Keratinocyte (primary cell): Measurements from ENCODE around the gene NPC2. TPM values are rescaled to one million over a fixed set of nuclear protein-coding genes. Genes with fewer than 3 reads are reported as not detected.

Experiments
- DNase-seq: peaks from one replicate; pipeline ENCODE4 v3.0.0-alpha.2; 2011; ENCODE audit warnings: low read depth, missing footprints, low spot score
- FAIRE-seq: peaks from 2 replicates; lab custom pipeline; 2011; peaks lifted over from hg19 to GRCh38; lab: Jason Lieb, UNC
- H2AFZ ChIP-seq: 2 replicates; pipeline ENCODE4 v1.6.0; 2012; ENCODE audit warnings: low read length, control low read depth, inconsistent platforms; ENCODE audit not compliant: control insufficient read depth
- H3K27ac ChIP-seq: 2 replicates; pipeline ENCODE4 v1.5.1; 2011; ENCODE audit warnings: low read length; ENCODE audit not compliant: control insufficient read depth, insufficient read depth
- H3K27me3 ChIP-seq: 3 replicates; pipeline ENCODE4 v1.6.0; 2011; ENCODE audit warnings: low read length; ENCODE audit not compliant: control insufficient read depth, insufficient read depth; ENCODE audit errors: extremely low read depth
- H3K36me3 ChIP-seq, 2 experiments: 2 replicates in 1 of 2; 3 replicates in 1 of 2; pipeline ENCODE4 v1.5.1; 2011; ENCODE audit warnings: low read length in 2 of 2, mild to moderate bottlenecking in 1 of 2; ENCODE audit not compliant: control insufficient read depth in 2 of 2, insufficient read depth in 2 of 2; ENCODE audit errors: extremely low read depth in 1 of 2
- H3K4me1 ChIP-seq: 3 replicates; pipeline ENCODE4 v1.5.1; 2011; ENCODE audit warnings: low read length; ENCODE audit not compliant: control insufficient read depth, insufficient read depth; ENCODE audit errors: extremely low read depth
- H3K4me2 ChIP-seq: 3 replicates; pipeline ENCODE4 v1.6.0; 2011; ENCODE audit warnings: low read depth, low read length; ENCODE audit not compliant: control insufficient read depth, insufficient read depth; ENCODE audit errors: extremely low read depth
- H3K4me3 ChIP-seq, 3 experiments: fragments of 200-600 bp in 1 of 3; sonication (generic) in 1 of 3; 2 replicates in 2 of 3; 3 replicates in 1 of 3; pipeline ENCODE4 v1.5.1; 2011 to 2016; ENCODE audit warnings: low read length in 3 of 3, mild to moderate bottlenecking in 3 of 3, control low read depth in 2 of 3, inconsistent platforms in 1 of 3, low read depth in 1 of 3, mixed read lengths in 1 of 3, mixed run types in 1 of 3, moderate library complexity in 1 of 3; ENCODE audit not compliant: control insufficient read depth in 2 of 3, insufficient read depth in 2 of 3; ENCODE audit errors: extremely low read depth in 1 of 3
- H3K79me2 ChIP-seq: 2 replicates; pipeline ENCODE4 v1.6.0; 2012; ENCODE audit warnings: low read length; ENCODE audit not compliant: control insufficient read depth, insufficient read depth
- H3K9ac ChIP-seq: 3 replicates; pipeline ENCODE4 v1.6.0; 2011; ENCODE audit warnings: low read length; ENCODE audit not compliant: control insufficient read depth, insufficient read depth; ENCODE audit errors: extremely low read depth
- H3K9me1 ChIP-seq: 3 replicates; pipeline ENCODE4 v1.6.0; 2011; ENCODE audit warnings: low read length; ENCODE audit not compliant: control insufficient read depth, insufficient read depth; ENCODE audit errors: extremely low read depth
- H3K9me3 ChIP-seq: 2 replicates; pipeline ENCODE4 v1.5.1; 2012; ENCODE audit warnings: low read depth, low read length; ENCODE audit not compliant: control insufficient read depth
- H4K20me1 ChIP-seq: 3 replicates; pipeline ENCODE4 v1.6.0; 2011; ENCODE audit warnings: low read length; ENCODE audit not compliant: control insufficient read depth, insufficient read depth; ENCODE audit errors: extremely low read depth
- EZH2 ChIP-seq: IDR thresholded peaks from one replicate; pipeline ENCODE4 v1.6.1; 2012; ENCODE audit warnings: inconsistent platforms, mild to moderate bottlenecking, low read length, moderate library complexity
- dilution Hi-C: fragments of 300-500 bp; cut with MboI; formaldehyde crosslinking; loops from one replicate; pipeline ENCODE4 v1.7.0; 2020; ENCODE audit warnings: low sequenced_read_pairs; ENCODE audit not compliant: extremely low pct_ligation_motif_present
- polyA plus RNA-seq, 5 experiments: library from polyadenylated mRNA; depleted of rRNA in 3 of 5; stranded (reverse) in 3 of 5; stranded (forward) in 1 of 5; unstranded in 1 of 5; fragments of >200 nt; gene quantifications; 1 replicate in 1 of 5; 2 replicates in 3 of 5; 3 replicates in 1 of 5; pipeline versions ENCODE4 v1.2.1 to v1.2.3, GENCODE V29; 2011 to 2012; ENCODE audit warnings: missing spikeins in 2 of 5, low read depth in 1 of 5, low replicate concordance in 1 of 5
- TF ChIP-seq, protein P1 (sequence below), 3 experiments: IDR thresholded peaks in 1 of 3; conservative IDR thresholded peaks in 1 of 3; optimal IDR thresholded peaks in 1 of 3; 2 replicates in 2 of 3; 3 replicates in 1 of 3; pipeline versions ENCODE3 to v1.5.1; 2011; ENCODE audit warnings: low read length in 3 of 3, mild to moderate bottlenecking in 3 of 3, moderate library complexity in 2 of 3, control low read depth in 1 of 3, inconsistent platforms in 1 of 3; ENCODE audit not compliant: insufficient read depth in 2 of 3; ENCODE audit errors: extremely low read depth in 1 of 3

NPC2 gene
- polyA plus RNA-seq, 1 donor (not counting 4 experiments of a cell fraction or from before 2014, with no cell fraction given), result 221 TPM

DNA sequence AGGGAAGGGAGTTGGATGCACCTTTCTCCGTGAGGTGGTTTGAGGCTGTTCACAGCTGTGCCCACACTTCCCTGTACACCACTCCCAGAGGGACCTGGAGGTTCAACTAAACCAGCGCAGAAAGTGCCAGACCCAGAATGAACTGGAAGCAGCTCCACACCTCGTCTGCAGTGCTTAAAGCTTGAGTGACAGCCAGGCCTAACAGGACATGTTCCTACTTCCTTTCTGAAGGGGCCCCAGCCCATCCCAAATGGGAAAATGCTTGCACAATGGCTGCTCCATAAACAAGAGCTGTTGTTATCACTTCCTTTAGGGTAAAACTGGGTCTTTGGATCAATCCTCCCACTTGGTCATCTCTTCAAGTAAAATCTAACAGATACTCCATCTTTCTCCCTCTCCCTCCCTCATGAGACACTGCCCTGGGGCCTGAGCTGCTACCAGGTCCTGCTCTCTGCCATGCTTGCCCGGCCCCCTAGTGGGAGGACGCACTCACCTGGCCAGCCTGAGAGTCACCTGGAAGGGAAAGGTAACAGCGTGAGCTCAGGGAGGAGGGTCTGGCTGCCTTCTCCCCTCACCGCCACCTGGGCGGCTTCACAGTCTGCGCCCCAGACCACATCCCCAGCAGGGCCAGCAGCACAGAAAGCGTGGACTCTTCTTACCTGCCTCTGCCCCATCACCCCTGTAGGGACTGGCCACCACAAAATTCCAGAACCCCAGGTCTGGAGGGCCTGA, 33.9 kb upstream of the NPC2 start:
- no peak overlapping the region for H3K4me2 ChIP-seq
- no peak overlapping the region for H3K4me3 ChIP-seq
- H4K20me1 ChIP-seq, result no peaks in the 10 kb centered on the region
- H3K79me2 ChIP-seq, result no peaks in the 10 kb centered on the region
- no peak for TF ChIP-seq EZH2
- TF ChIP-seq, protein P1, sequence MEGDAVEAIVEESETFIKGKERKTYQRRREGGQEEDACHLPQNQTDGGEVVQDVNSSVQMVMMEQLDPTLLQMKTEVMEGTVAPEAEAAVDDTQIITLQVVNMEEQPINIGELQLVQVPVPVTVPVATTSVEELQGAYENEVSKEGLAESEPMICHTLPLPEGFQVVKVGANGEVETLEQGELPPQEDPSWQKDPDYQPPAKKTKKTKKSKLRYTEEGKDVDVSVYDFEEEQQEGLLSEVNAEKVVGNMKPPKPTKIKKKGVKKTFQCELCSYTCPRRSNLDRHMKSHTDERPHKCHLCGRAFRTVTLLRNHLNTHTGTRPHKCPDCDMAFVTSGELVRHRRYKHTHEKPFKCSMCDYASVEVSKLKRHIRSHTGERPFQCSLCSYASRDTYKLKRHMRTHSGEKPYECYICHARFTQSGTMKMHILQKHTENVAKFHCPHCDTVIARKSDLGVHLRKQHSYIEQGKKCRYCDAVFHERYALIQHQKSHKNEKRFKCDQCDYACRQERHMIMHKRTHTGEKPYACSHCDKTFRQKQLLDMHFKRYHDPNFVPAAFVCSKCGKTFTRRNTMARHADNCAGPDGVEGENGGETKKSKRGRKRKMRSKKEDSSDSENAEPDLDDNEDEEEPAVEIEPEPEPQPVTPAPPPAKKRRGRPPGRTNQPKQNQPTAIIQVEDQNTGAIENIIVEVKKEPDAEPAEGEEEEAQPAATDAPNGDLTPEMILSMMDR (optimal IDR thresholded peaks at IDR 0.05 in 1 of 3, IDR thresholded peaks at IDR 0.05 in 1 of 3, conservative IDR thresholded peaks at IDR 0.05 in 1 of 3; ENCODE audit: extremely low read depth in 1 of 3, insufficient read depth in 2 of 3, low read length in 3 of 3), result peak in 1 of 3 experiments; percentile 35
- FAIRE-seq (no peak), DNase-seq (no peak)
- dilution Hi-C loops, result no loop called here
- no peaks in the 10 kb centered on the region for H3K9me3 ChIP-seq
- no peak overlapping the region for H3K27ac ChIP-seq
- no peak overlapping the region for H2AFZ ChIP-seq
- peaks cover 28 to 30% of the 10 kb centered on the region in 2 experiments for H3K36me3 ChIP-seq
- H3K27me3 ChIP-seq, result no peaks in the 10 kb centered on the region
- no peaks in the 10 kb centered on the region for H3K9me1 ChIP-seq
- H3K4me1 ChIP-seq, result peaks cover 5% of the 10 kb centered on the region
- no peak overlapping the region for H3K9ac ChIP-seq

DNA sequence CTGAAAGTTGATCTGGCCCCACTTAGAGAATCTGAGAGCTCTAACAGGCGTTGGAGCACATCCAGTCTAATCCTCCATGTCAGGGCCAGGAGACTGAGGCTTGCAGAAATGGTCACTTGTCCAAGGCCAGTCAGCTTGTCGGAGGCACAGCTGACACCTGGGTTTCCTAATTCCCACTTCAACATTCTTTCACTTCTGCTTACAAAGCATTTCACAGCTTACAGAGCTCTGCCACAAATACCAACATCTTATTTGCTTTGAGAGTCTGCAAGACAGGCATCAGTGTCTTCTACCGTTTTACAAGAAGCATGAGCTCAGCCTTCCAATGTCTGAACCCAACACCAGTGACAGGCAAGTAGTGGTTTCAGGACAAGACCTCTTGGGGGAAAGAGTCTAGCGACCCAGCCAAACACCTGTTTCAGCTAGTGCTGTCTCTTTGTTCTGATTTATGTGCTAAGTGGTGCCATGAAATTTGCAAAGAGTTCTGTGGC, 32.3 kb upstream of the NPC2 start:
- FAIRE-seq (no peak), DNase-seq (no peak)
- H3K4me3 ChIP-seq, result no peak overlapping the region
- H3K9me1 ChIP-seq, result no peaks in the 10 kb centered on the region
- H3K9ac ChIP-seq, result no peak overlapping the region
- H3K79me2 ChIP-seq, result no peaks in the 10 kb centered on the region
- H3K27ac ChIP-seq, result no peak overlapping the region
- no peaks in the 10 kb centered on the region for H4K20me1 ChIP-seq
- TF ChIP-seq EZH2, result no peak
- TF ChIP-seq, protein P1 (optimal IDR thresholded peaks at IDR 0.05 in 1 of 3, IDR thresholded peaks at IDR 0.05 in 1 of 3, conservative IDR thresholded peaks at IDR 0.05 in 1 of 3; ENCODE audit: extremely low read depth in 1 of 3, insufficient read depth in 2 of 3, low read length in 3 of 3), result no peak
- dilution Hi-C loops, result no loop called here
- no peaks in the 10 kb centered on the region for H3K4me1 ChIP-seq
- H3K4me2 ChIP-seq, result no peak overlapping the region
- H3K27me3 ChIP-seq, result no peaks in the 10 kb centered on the region
- no peak overlapping the region for H2AFZ ChIP-seq
- H3K9me3 ChIP-seq, result no peaks in the 10 kb centered on the region
- peaks cover 32 to 35% of the 10 kb centered on the region in 2 experiments for H3K36me3 ChIP-seq
